HUES64 (cell line): ENCODE data around the gene KRT84.

Experiments
- H3K27ac ChIP-seq: 2 replicates; pipeline ENCODE4 v1.7.0; 2013; ENCODE audit warnings: low read depth, low read length, inconsistent platforms
- H3K27me3 ChIP-seq: 2 replicates; pipeline ENCODE4 v1.6.1; 2013; ENCODE audit warnings: mild to moderate bottlenecking, low read length; ENCODE audit not compliant: insufficient read depth
- H3K36me3 ChIP-seq: 2 replicates; pipeline ENCODE4 v1.6.1; 2013; ENCODE audit warnings: mild to moderate bottlenecking, low read length; ENCODE audit not compliant: insufficient read depth
- H3K4me1 ChIP-seq: 2 replicates; pipeline ENCODE4 v1.6.1; 2013; ENCODE audit warnings: mild to moderate bottlenecking, low read length, moderate library complexity; ENCODE audit not compliant: insufficient read depth
- H3K4me3 ChIP-seq: 2 replicates; pipeline ENCODE4 v1.5.1; 2013; ENCODE audit warnings: mild to moderate bottlenecking, low read length, moderate library complexity
- H3K9ac ChIP-seq: 2 replicates; pipeline ENCODE4 v1.6.1; 2013; ENCODE audit warnings: mild to moderate bottlenecking, low read depth, low read length
- H3K9me3 ChIP-seq: 2 replicates; pipeline ENCODE4 v1.6.1; 2013; ENCODE audit warnings: low read depth, low read length; ENCODE audit not compliant: insufficient read depth
- WGBS: fragments of 150-250, 120-280 bp; methylation state at CpG from one replicate; pipeline ENCODE4 v1.1.7; 2013; ENCODE audit warnings: missing lambda C conversion rate; 5-methylcytosine and 5-hydroxymethylcytosine counted together

The KRT84 gene

GRCh38 chr12:52382854-52383253 is 2.6 kb downstream of the KRT84 start:
- Histone ChIP-seq H3K27ac (no peak overlapping the region), H3K4me1 (no peaks in the 10 kb centered on the region), H3K36me3 (no peaks in the 10 kb centered on the region), H3K9me3 (no peaks in the 10 kb centered on the region), H3K9ac (no peak overlapping the region), H3K4me3 (no peak overlapping the region), H3K27me3 (peaks cover 3% of the 10 kb centered on the region; the same call in 1 of the 2 replicates)
- WGBS, result 94% methylated on average over 1 of the region's 2 CpGs

GRCh38 chr12:52381206-52381605 is 4.2 kb downstream of the KRT84 start:
- no peaks in the 10 kb centered on the region for H3K9me3 ChIP-seq
- peaks cover 3% of the 10 kb centered on the region; the same call in 1 of the 2 replicates for H3K27me3 ChIP-seq
- H3K4me3 ChIP-seq, result no peak overlapping the region
- WGBS, result 94% methylated on average over 8 of the region's 8 CpGs
- no peaks in the 10 kb centered on the region for H3K4me1 ChIP-seq
- H3K9ac ChIP-seq, result no peak overlapping the region
- H3K36me3 ChIP-seq, result no peaks in the 10 kb centered on the region
- no peak overlapping the region for H3K27ac ChIP-seq

- Histone ChIP-seq H3K27ac (no peak overlapping the region), H3K4me1 (no peaks in the 10 kb centered on the region), H3K9me3 (no peaks in the 10 kb centered on the region), H3K9ac (no peak overlapping the region), H3K36me3 (no peaks in the 10 kb centered on the region), H3K27me3 (peaks cover 3% of the 10 kb centered on the region; the same call in 1 of the 2 replicates), H3K4me3 (no peak overlapping the region)
- 58% methylated on average over 15 of the region's 15 CpGs for WGBS
Measured at GRCh38 chr12:52380271-52380694, 5.2 kb downstream of the KRT84 start.

- no peak overlapping the region for H3K9ac ChIP-seq
- WGBS, result 94% methylated on average over 6 of the region's 6 CpGs
Measured at GRCh38 chr12:52379536-52379935, 5.9 kb downstream of the KRT84 start.

GRCh38 chr12:52378091-52378490 is 7.4 kb downstream of the KRT84 start:
- Histone ChIP-seq H3K27ac (no peak overlapping the region), H3K9me3 (no peaks in the 10 kb centered on the region), H3K27me3 (peaks cover 3% of the 10 kb centered on the region; the same call in 1 of the 2 replicates), H3K9ac (no peak overlapping the region), H3K4me1 (no peaks in the 10 kb centered on the region), H3K36me3 (no peaks in the 10 kb centered on the region), H3K4me3 (no peak overlapping the region)
- 89% methylated on average over 17 of the region's 19 CpGs for WGBS

More at GRCh38 chr12:52379536-52379935, 5.9 kb downstream of the KRT84 start:
- H3K4me3 ChIP-seq, result no peak overlapping the region
- H3K27ac ChIP-seq, result no peak overlapping the region
- no peaks in the 10 kb centered on the region for H3K4me1 ChIP-seq
- H3K36me3 ChIP-seq, result no peaks in the 10 kb centered on the region
- peaks cover 3% of the 10 kb centered on the region; the same call in 1 of the 2 replicates for H3K27me3 ChIP-seq
- H3K9me3 ChIP-seq, result no peaks in the 10 kb centered on the region

GRCh38 chr12:52377266-52377665 is 8.2 kb downstream of the KRT84 start:
- 94% methylated on average over 8 of the region's 8 CpGs for WGBS
- no peak overlapping the region for H3K4me3 ChIP-seq
- no peak overlapping the region for H3K27ac ChIP-seq
- H3K9ac ChIP-seq, result no peak overlapping the region
- no peaks in the 10 kb centered on the region for H3K36me3 ChIP-seq
- H3K9me3 ChIP-seq, result no peaks in the 10 kb centered on the region
- no peaks in the 10 kb centered on the region for H3K4me1 ChIP-seq
- H3K27me3 ChIP-seq, result peaks cover 3% of the 10 kb centered on the region; the same call in 1 of the 2 replicates

- Histone ChIP-seq H3K27ac (no peak overlapping the region), H3K36me3 (no peaks in the 10 kb centered on the region), H3K4me1 (no peaks in the 10 kb centered on the region), H3K4me3 (no peak overlapping the region), H3K9ac (no peak overlapping the region), H3K9me3 (no peaks in the 10 kb centered on the region), H3K27me3 (no peaks in the 10 kb centered on the region)
- 48% methylated on average over 10 of the region's 10 CpGs for WGBS
Measured at GRCh38 chr12:52372216-52373154, 13.0 kb downstream of the KRT84 start.

GRCh38 chr12:52371716-52372115 is 13.7 kb downstream of the KRT84 start:
- H3K27me3 ChIP-seq, result no peaks in the 10 kb centered on the region
- 93% methylated on average over 3 of the region's 3 CpGs for WGBS

GRCh38 chr12:52370926-52371608 is 14.4 kb downstream of the KRT84 start:
- no peaks in the 10 kb centered on the region for H3K4me1 ChIP-seq
- H3K27me3 ChIP-seq, result no peaks in the 10 kb centered on the region
- no peak overlapping the region for H3K9ac ChIP-seq
- H3K36me3 ChIP-seq, result no peaks in the 10 kb centered on the region
- H3K27ac ChIP-seq, result no peak overlapping the region
- no peaks in the 10 kb centered on the region for H3K9me3 ChIP-seq
- 85% methylated on average over 12 of the region's 12 CpGs for WGBS
- H3K4me3 ChIP-seq, result no peak overlapping the region

More at GRCh38 chr12:52371716-52372115, 13.7 kb downstream of the KRT84 start:
- no peak overlapping the region for H3K27ac ChIP-seq
- no peaks in the 10 kb centered on the region for H3K36me3 ChIP-seq
- no peak overlapping the region for H3K9ac ChIP-seq
- H3K4me3 ChIP-seq, result no peak overlapping the region
- H3K4me1 ChIP-seq, result no peaks in the 10 kb centered on the region
- H3K9me3 ChIP-seq, result no peaks in the 10 kb centered on the region

- no peak overlapping the region for H3K9ac ChIP-seq
- no peaks in the 10 kb centered on the region for H3K36me3 ChIP-seq
- no peak overlapping the region for H3K27ac ChIP-seq
- no peaks in the 10 kb centered on the region for H3K27me3 ChIP-seq
- no peaks in the 10 kb centered on the region for H3K9me3 ChIP-seq
- H3K4me1 ChIP-seq, result no peaks in the 10 kb centered on the region
- 86% methylated on average over 6 of the region's 6 CpGs for WGBS
- H3K4me3 ChIP-seq, result no peak overlapping the region
Measured at GRCh38 chr12:52369809-52370208, 15.6 kb downstream of the KRT84 start.

GRCh38 chr12:52369211-52369610 is 16.2 kb downstream of the KRT84 start:
- no peak overlapping the region for H3K9ac ChIP-seq
- WGBS, result no CpG with 5 or more reads among the region's 3 CpGs
- H3K4me3 ChIP-seq, result no peak overlapping the region
- no peaks in the 10 kb centered on the region for H3K9me3 ChIP-seq
- H3K27ac ChIP-seq, result no peak overlapping the region
- no peaks in the 10 kb centered on the region for H3K36me3 ChIP-seq
- no peaks in the 10 kb centered on the region for H3K27me3 ChIP-seq
- no peaks in the 10 kb centered on the region for H3K4me1 ChIP-seq
